Smooth muscle cell (in vitro differentiated cells): Measurements from ENCODE around the gene CLSTN2. TPM values are rescaled to one million over a fixed set of nuclear protein-coding genes. Genes with fewer than 3 reads are reported as not detected.

Experiments used
- DNase-seq: peaks from one replicate; lab custom pipeline; 2025; ENCODE audit not compliant: unreplicated experiment; lab: John Stamatoyannopoulos, UW
- H2AFZ ChIP-seq: fragments of 200-600 bp; sonication (generic); 2 replicates; pipeline ENCODE4 v1.6.0; 2016; ENCODE audit warnings: antibody characterized with exemption, low read depth, mild to moderate bottlenecking
- H3F3A ChIP-seq: fragments of 200-600 bp; sonication (generic); 2 replicates; pipeline ENCODE4 v1.6.0; 2017; ENCODE audit warnings: antibody characterized with exemption, low read depth
- H3K27ac ChIP-seq: fragments of 200-600 bp; sonication (generic); 2 replicates; pipeline ENCODE4 v1.5.1; 2016; ENCODE audit warnings: low read depth, mild to moderate bottlenecking
- H3K27me3 ChIP-seq: fragments of 200-600 bp; sonication (generic); 2 replicates; pipeline ENCODE4 v1.6.1; 2016; ENCODE audit warnings: low read depth, mild to moderate bottlenecking
- H3K36me3 ChIP-seq: fragments of 200-600 bp; sonication (generic); 2 replicates; pipeline ENCODE4 v1.5.1; 2016; ENCODE audit warnings: low read depth
- H3K4me1 ChIP-seq: fragments of 200-600 bp; sonication (generic); 2 replicates; pipeline ENCODE4 v1.5.1; 2016; ENCODE audit warnings: low read depth
- H3K4me2 ChIP-seq: fragments of 200-600 bp; sonication (generic); 2 replicates; pipeline ENCODE4 v1.6.0; 2016; ENCODE audit warnings: mild to moderate bottlenecking
- H3K4me3 ChIP-seq: fragments of 200-600 bp; sonication (generic); 2 replicates; pipeline ENCODE4 v1.5.1; 2016; ENCODE audit warnings: mild to moderate bottlenecking
- H3K79me2 ChIP-seq: fragments of 200-600 bp; sonication (generic); 2 replicates; pipeline ENCODE4 v1.6.0; 2016; ENCODE audit warnings: low read depth, mild to moderate bottlenecking
- H3K9ac ChIP-seq: fragments of 200-600 bp; sonication (generic); 2 replicates; pipeline ENCODE4 v1.6.0; 2016; ENCODE audit warnings: low read depth
- H3K9me3 ChIP-seq: fragments of 200-600 bp; sonication (generic); replicated peaks from 2 replicates; pipeline ENCODE4 v1.5.1; 2016; ENCODE audit warnings: low read depth
- H4K20me1 ChIP-seq: fragments of 200-600 bp; sonication (generic); 2 replicates; pipeline ENCODE4 v1.6.0; 2016; ENCODE audit warnings: low read depth
- CTCF ChIP-seq: fragments of 200-600 bp; sonication (generic); IDR thresholded peaks from 2 replicates; pipeline ENCODE4 v1.5.1; 2017; ENCODE audit warnings: borderline replicate concordance, mild to moderate bottlenecking, antibody characterized with exemption; ENCODE audit not compliant: insufficient read depth, poor library complexity, severe bottlenecking
- WGBS: methylation state at CpG from one replicate; pipeline ENCODE4 v1.1.7; 2016; ENCODE audit warnings: low lambda C conversion rate; 5-methylcytosine and 5-hydroxymethylcytosine counted together
- polyA plus RNA-seq: library from polyadenylated mRNA; unstranded; fragments of >200 nt; fragmentation: Nextera tagmentation; extraction: Ambion mirVana; gene quantifications from 2 replicates; pipeline ENCODE4 v1.2.1, GENCODE V29; 2016
- total RNA-seq: library from RNA; depleted of rRNA; stranded (reverse); fragments of >200 nt; gene quantifications from 2 replicates; pipeline ENCODE4 v1.2.3, GENCODE V29; 2014

The CLSTN2 gene
- total and polyA plus RNA-seq, 2 experiments from 2014 or later: 0.91 to 1.5 TPM

- Histone ChIP-seq H3K27ac (peak overlapping the region; percentile 20), H3K9me3 (no peaks in the 10 kb centered on the region), H3K4me3 (no peak overlapping the region), H3F3A (no peaks in the 10 kb centered on the region), H3K4me1 (no peaks in the 10 kb centered on the region), H4K20me1 (no peaks in the 10 kb centered on the region), H3K36me3 (no peaks in the 10 kb centered on the region), H3K9ac (no peak overlapping the region), H3K4me2 (peak overlapping the region; percentile 18), H3K27me3 (no peaks in the 10 kb centered on the region), H2AFZ (no peak overlapping the region), H3K79me2 (no peaks in the 10 kb centered on the region)
- no peak for TF ChIP-seq CTCF
- 31% methylated on average over 2 of the region's 2 CpGs for WGBS
- DNase-seq: no peak
These were observed 660.3 kb downstream of the CLSTN2 start for GRCh38 chr3:140595295-140595694.

- Histone ChIP-seq H3K36me3 (no peaks in the 10 kb centered on the region), H2AFZ (no peak overlapping the region), H3K4me1 (no peaks in the 10 kb centered on the region), H3K9me3 (no peaks in the 10 kb centered on the region), H3F3A (no peaks in the 10 kb centered on the region), H3K4me2 (no peak overlapping the region), H3K27ac (no peak overlapping the region), H3K79me2 (no peaks in the 10 kb centered on the region), H4K20me1 (no peaks in the 10 kb centered on the region), H3K27me3 (no peaks in the 10 kb centered on the region), H3K9ac (no peak overlapping the region), H3K4me3 (no peak overlapping the region)
- no peak for TF ChIP-seq CTCF
- DNase-seq: no peak
- WGBS: 97% methylated on average over 3 of the region's 3 CpGs
These were observed 662.4 kb downstream of the CLSTN2 start for GRCh38 chr3:140597364-140597763.

- WGBS: 86% methylated on average over 2 of the region's 2 CpGs
These were observed 662.8 kb downstream of the CLSTN2 start for GRCh38 chr3:140597792-140598191.

More at GRCh38 chr3:140597792-140598191, 662.8 kb downstream of the CLSTN2 start:
- Histone ChIP-seq H3K9me3 (no peaks in the 10 kb centered on the region), H3K36me3 (no peaks in the 10 kb centered on the region), H2AFZ (no peak overlapping the region), H3K79me2 (no peaks in the 10 kb centered on the region), H3K4me1 (no peaks in the 10 kb centered on the region), H3K4me3 (no peak overlapping the region), H4K20me1 (no peaks in the 10 kb centered on the region), H3K27me3 (no peaks in the 10 kb centered on the region), H3K9ac (no peak overlapping the region), H3F3A (no peaks in the 10 kb centered on the region), H3K27ac (no peak overlapping the region), H3K4me2 (no peak overlapping the region)
- no peak for DNase-seq
- TF ChIP-seq CTCF: no peak
